Measurements from ENCODE around the gene LHX8.

The LHX8 gene

GRCh38 chr1:75198761-75199160, 64.6 kb downstream of the LHX8 start:
- DNase-seq (ENCODE audit: extremely low spot score, insufficient read length, low read depth) = no peak
- FAIRE-seq = no peak

GRCh38 chr1:75202751-75203150, 68.6 kb downstream of the LHX8 start:
- no peak for DNase-seq (ENCODE audit: extremely low spot score, insufficient read length, low read depth)
- FAIRE-seq = no peak

GRCh38 chr1:75203415-75204277, 69.5 kb downstream of the LHX8 start:
- FAIRE-seq (peak; percentile 80), DNase-seq (ENCODE audit: extremely low spot score, insufficient read length, low read depth) (no peak)

GRCh38 chr1:75208862-75209261, 74.7 kb downstream of the LHX8 start:
- DNase-seq (ENCODE audit: extremely low spot score, insufficient read length, low read depth) (no peak), FAIRE-seq (no peak)

Data from GM18507 (cell line).